Activated CD4-positive, alpha-beta T cell treated with anti-CD3 and anti-CD28 coated beads, Interleukin-2, amount 50 U/mL, for 24 hours (primary cell): ENCODE results near the gene KPNA5.

ENCODE experiments used
- DNase-seq, 2 donors: peaks; one replicate each; pipeline ENCODE4 v3.0.0-alpha.2; 2020; ENCODE audit warnings: low read depth in 1 of 2, low spot score in 1 of 2

The KPNA5 gene

DNA sequence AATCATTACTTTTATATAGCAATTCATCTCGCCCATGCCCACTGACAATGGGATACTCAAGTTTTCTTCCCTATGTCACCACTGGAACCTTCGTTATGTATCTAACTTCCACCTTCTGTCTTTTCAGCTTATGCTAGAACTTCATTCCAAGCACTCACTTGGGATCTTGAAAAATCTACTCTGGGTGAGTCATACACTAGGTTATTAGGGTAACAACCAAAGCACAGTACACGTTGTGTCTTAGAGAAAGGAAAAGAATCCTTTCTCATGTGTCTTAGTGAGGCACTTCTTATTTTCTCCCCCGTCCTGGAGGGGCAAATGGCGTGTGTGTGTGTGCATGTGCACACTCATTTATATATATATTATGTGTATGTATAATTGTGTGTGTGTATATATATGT is 102.8 kb downstream of the KPNA5 start:
- DNase-seq, result no peak
